A549 (cell line): Measurements from ENCODE around the gene ZNF613. TPM values are rescaled to one million over a fixed set of nuclear protein-coding genes. Genes with fewer than 3 reads are reported as not detected.
A peak's percentile ranks its signal among the peaks of the same experiment; 100 is the strongest.

Experiments used
- ATAC-seq, 2 experiments: fragments of 200-7000 bp in 1 of 2; fragments of >200 bp in 1 of 2; cut with Nextera tagmentation in 1 of 2; cut with Tn5 transposase in 1 of 2; 3 replicates each; pipeline versions ENCODE4 v1.8.0 to v1.9.1; 2018 to 2020; ENCODE audit warnings: mild to moderate bottlenecking in 1 of 2, moderate library complexity in 1 of 2
- CTCF ChIA-PET: fragments of 300-600 bp; sonication (Branson Sonifier 250); formaldehyde crosslinking; extraction: SDS; loops from one replicate; lab custom pipeline; 2021; ENCODE audit warnings: antibody characterized with exemption, inconsistent platforms; lab: Yijun Ruan, JAX
- POLR2A ChIA-PET: fragments of 350-600 bp; formaldehyde crosslinking; extraction: SDS; loops from one replicate; lab custom pipeline; 2021; ENCODE audit warnings: antibody characterized with exemption, inconsistent platforms; lab: Yijun Ruan, JAX
- DNase-seq, 2 experiments: peaks; one replicate each; pipeline versions ENCODE4 v3.0.0 to v3.0.0-alpha.2; 2011 to 2016; ENCODE audit warnings: low read depth in 1 of 2, low spot score in 1 of 2
- FAIRE-seq: peaks from 2 replicates; lab custom pipeline; 2011; peaks lifted over from hg19 to GRCh38; lab: Jason Lieb, UNC
- H3K27ac ChIP-seq, 2 experiments: fragments of >200 bp; sonication (Bioruptor Twin); formaldehyde crosslinking; 3 replicates each; pipeline ENCODE4 v1.5.1; 2016 to 2017
- H3K4me1 ChIP-seq: fragments of >200 bp; sonication (Bioruptor Twin); formaldehyde crosslinking; 3 replicates; pipeline ENCODE4 v1.6.1; 2016
- H3K4me2 ChIP-seq: fragments of >200 bp; sonication (Bioruptor Twin); formaldehyde crosslinking; 3 replicates; pipeline ENCODE4 v1.6.1; 2016
- H3K4me3 ChIP-seq: fragments of >200 bp; sonication (Bioruptor Twin); formaldehyde crosslinking; 3 replicates; pipeline ENCODE4 v1.5.1; 2016
- H3K9me3 ChIP-seq: fragments of >200 bp; sonication (Bioruptor Twin); formaldehyde crosslinking; 3 replicates; pipeline ENCODE4 v1.6.1; 2016
- ATOH8 ChIP-seq: fragments of 250-450 bp; sonication (Bioruptor Pico); IDR thresholded peaks from 2 replicates; pipeline ENCODE4 v1.5.0; 2020; ENCODE audit warnings: low read depth, mild to moderate bottlenecking, moderate library complexity
- BCL3 ChIP-seq: fragments of >200 bp; sonication (Bioruptor Twin); formaldehyde crosslinking; IDR thresholded peaks from 3 replicates; pipeline ENCODE4 v1.6.1; 2016
- CHD2 ChIP-seq: fragments of 150-350 bp; IDR thresholded peaks from 2 replicates; pipeline ENCODE4 v1.6.1; 2014; ENCODE audit warnings: low read length; ENCODE audit not compliant: partially characterized antibody
- E2F6 ChIP-seq: IDR thresholded peaks from 2 replicates; pipeline ENCODE4 v1.6.1; 2012; ENCODE audit warnings: low read depth, borderline replicate concordance
- EHF ChIP-seq: fragments of 250-450 bp; sonication (Bioruptor Pico); IDR thresholded peaks from 2 replicates; pipeline ENCODE4 v1.5.0; 2020; ENCODE audit warnings: mild to moderate bottlenecking
- EHMT2 ChIP-seq: fragments of 200-600 bp; sonication (generic); IDR thresholded peaks from 2 replicates; pipeline ENCODE4 v1.6.1; 2016; ENCODE audit warnings: antibody characterized with exemption, low read depth, mild to moderate bottlenecking, moderate library complexity
- ELK1 ChIP-seq: fragments of 150-350 bp; IDR thresholded peaks from 2 replicates; pipeline ENCODE4 v1.6.1; 2014; ENCODE audit warnings: low read depth, mild to moderate bottlenecking, low read length
- EP300 ChIP-seq, 2 experiments: fragments of >200 bp; sonication (Bioruptor Twin); formaldehyde crosslinking; IDR thresholded peaks; 2 replicates in 1 of 2; 3 replicates in 1 of 2; pipeline ENCODE4 v1.6.1; 2016 to 2017
- ESRRA ChIP-seq: fragments of 150-350 bp; IDR thresholded peaks from 2 replicates; pipeline ENCODE4 v1.6.1; 2014; ENCODE audit warnings: mild to moderate bottlenecking, low read length, borderline replicate concordance
- FOSB ChIP-seq: fragments of 250-450 bp; sonication (Bioruptor Pico); IDR thresholded peaks from 2 replicates; pipeline ENCODE4 v1.5.0; 2020; ENCODE audit warnings: mild to moderate bottlenecking, moderate library complexity
- HDAC2 ChIP-seq: fragments of 200-600 bp; sonication (generic); IDR thresholded peaks from 2 replicates; pipeline ENCODE4 v1.6.1; 2016
- HOXB13 ChIP-seq: fragments of 250-450 bp; sonication (Bioruptor Pico); IDR thresholded peaks from 2 replicates; pipeline ENCODE4 v1.5.0; 2020; ENCODE audit warnings: low read depth, mild to moderate bottlenecking, moderate library complexity
- JUN ChIP-seq, 2 experiments: fragments of >200 bp; sonication (Bioruptor Twin); formaldehyde crosslinking; IDR thresholded peaks; 2 replicates in 1 of 2; 3 replicates in 1 of 2; pipeline ENCODE4 v1.6.1; 2016 to 2017
- KDM1A ChIP-seq: fragments of 200-600 bp; sonication (generic); IDR thresholded peaks from 2 replicates; pipeline ENCODE4 v1.6.1; 2016; ENCODE audit warnings: low read depth, mild to moderate bottlenecking
- KDM5A ChIP-seq: fragments of 200-600 bp; sonication (generic); IDR thresholded peaks from 2 replicates; pipeline ENCODE4 v1.6.1; 2016; ENCODE audit warnings: antibody characterized with exemption, mild to moderate bottlenecking
- MYC ChIP-seq: IDR thresholded peaks from 2 replicates; pipeline ENCODE4 v1.6.1; 2012; ENCODE audit warnings: mild to moderate bottlenecking, inconsistent platforms, low read length, improper control_type of control experiment, borderline replicate concordance
- NFE2L2 ChIP-seq: fragments of 150-350 bp; conservative IDR thresholded peaks from 2 replicates; pipeline ENCODE4 v1.6.1; 2014; ENCODE audit warnings: low read length
- NPAS2 ChIP-seq: fragments of 250-450 bp; sonication (Bioruptor Pico); IDR thresholded peaks from 2 replicates; pipeline ENCODE4 v1.8.0; 2022; ENCODE audit warnings: mild to moderate bottlenecking, moderate library complexity, borderline replicate concordance
- POLR2A ChIP-seq: IDR thresholded peaks from 2 replicates; pipeline ENCODE4 v1.6.1; 2012; ENCODE audit warnings: mild to moderate bottlenecking, low read length
- RAD21 ChIP-seq, 2 experiments: fragments of >200 bp in 1 of 2; sonication (Bioruptor Twin) in 1 of 2; formaldehyde crosslinking in 1 of 2; IDR thresholded peaks in 1 of 2; conservative IDR thresholded peaks in 1 of 2; 2 replicates in 1 of 2; 3 replicates in 1 of 2; pipeline ENCODE4 v1.6.1; 2012 to 2018; ENCODE audit warnings: inconsistent platforms in 1 of 2
- RFX5 ChIP-seq: fragments of 450-650 bp; IDR thresholded peaks from 2 replicates; pipeline ENCODE4 v1.7.1; 2014; ENCODE audit warnings: antibody characterized with exemption, mild to moderate bottlenecking, moderate library complexity
- SMC3 ChIP-seq: fragments of >200 bp; sonication (Bioruptor Twin); formaldehyde crosslinking; IDR thresholded peaks from 3 replicates; pipeline ENCODE4 v1.6.1; 2018; ENCODE audit warnings: inconsistent platforms
- TFCP2L1 ChIP-seq: fragments of 250-450 bp; sonication (Bioruptor Pico); IDR thresholded peaks from 2 replicates; pipeline ENCODE4 v1.5.0; 2021; ENCODE audit warnings: mild to moderate bottlenecking
- ZFP36 ChIP-seq: fragments of 450-650 bp; IDR thresholded peaks from 2 replicates; pipeline ENCODE4 v1.6.1; 2014; ENCODE audit warnings: borderline replicate concordance; ENCODE audit not compliant: partially characterized antibody
- ZSCAN20 ChIP-seq: fragments of 250-450 bp; sonication (Bioruptor Pico); IDR thresholded peaks from 2 replicates; pipeline ENCODE4 v1.8.0; 2022; ENCODE audit warnings: mild to moderate bottlenecking, moderate library complexity
- WGBS: methylation state at CpG from one replicate; pipeline ENCODE4 v1.1.6; 2017; ENCODE audit errors: missing lambda C conversion rate; 5-methylcytosine and 5-hydroxymethylcytosine counted together
- polyA plus RNA-seq, 4 experiments: library from polyadenylated mRNA; depleted of rRNA in 3 of 4; stranded (reverse); fragments of >200 nt; fragmentation: RNase III in 1 of 4; extraction: RNeasy Plus Mini Kit Qiagen cat#74134 plus additional on column Dnase treatment in 1 of 4; gene quantifications; 2 replicates in 3 of 4; 3 replicates in 1 of 4; pipeline ENCODE4 v1.2.3, GENCODE V29; 2011 to 2017

Gene ZNF613
- polyA plus RNA-seq, 2 of the 4 experiments (the other 2 are of a cell fraction) = 1.4 to 2.6 TPM

GRCh38 chr19:51903192-51903591 lies 24.1 kb upstream of the ZNF613 start:
- Histone ChIP-seq H3K4me3 (no peak overlapping the region), H3K27ac (no peak overlapping the region), H3K9me3 (peaks cover 71% of the 10 kb centered on the region), H3K4me1 (no peaks in the 10 kb centered on the region), H3K4me2 (no peak overlapping the region)
- 63% methylated on average over 8 of the region's 8 CpGs for WGBS
- POLR2A ChIA-PET = no interaction called here
- FAIRE-seq = no peak
- no peak for ATAC-seq
- DNase-seq = no peak
- CTCF ChIA-PET = no interaction called here
- TF ChIP-seq MYC = no peak
- no peak for TF ChIP-seq EHMT2
- no peak for TF ChIP-seq JUN (IDR thresholded peaks at IDR 0.05)
- no peak for TF ChIP-seq BCL3
- TF ChIP-seq NPAS2 (CRISPR knock-in tag) = no peak
- TF ChIP-seq EHF (CRISPR knock-in tag) = no peak
- TF ChIP-seq ZFP36 = no peak
- TF ChIP-seq EP300 (IDR thresholded peaks at IDR 0.05) = no peak
- no peak for TF ChIP-seq NFE2L2
- no peak for TF ChIP-seq RFX5
- no peak for TF ChIP-seq KDM5A
- no peak for TF ChIP-seq RAD21 (conservative IDR thresholded peaks at IDR 0.05 in 1 of 2, IDR thresholded peaks at IDR 0.05 in 1 of 2)
- TF ChIP-seq ESRRA = no peak
- TF ChIP-seq ELK1 = no peak
- no peak for TF ChIP-seq TFCP2L1 (CRISPR knock-in tag)
- no peak for TF ChIP-seq HDAC2

GRCh38 chr19:51904331-51905165 lies 22.7 kb upstream of the ZNF613 start, which contains the start of gene ZNF649:
ZNF649 (minus strand) TSS chr19:51905017; CDS start chr19:51900107, 4,910 bp downstream.
- no peak within 1 kb of the TSS for H3K4me2 ChIP-seq
- ATAC-seq = peak; percentile 64 to 95; a peak in 4 of 6 replicates
- POLR2A ChIA-PET = no interaction called here
- CTCF ChIA-PET = no interaction called here
- no peak within 1 kb of the TSS for H3K27ac ChIP-seq
- no peak for FAIRE-seq
- peak within 1 kb of the TSS; percentile 37 for H3K4me3 ChIP-seq
- peak; percentile 13 to 70 for DNase-seq
- no peaks in the 10 kb centered on the region for H3K4me1 ChIP-seq
- 18% methylated on average over 40 of the region's 43 CpGs for WGBS
- TF ChIP-seq POLR2A (no peak), TFCP2L1 (CRISPR knock-in tag) (no peak), SMC3 (no peak), ATOH8 (no peak), KDM1A (peak; percentile 54; the same call in 1 of the 2 replicates), HOXB13 (CRISPR knock-in tag) (no peak), ZSCAN20 (CRISPR knock-in tag) (no peak), FOSB (CRISPR knock-in tag) (no peak), CHD2 (no peak), E2F6 (0 out of 2 replicates have a peak, but pooled peaks have one; percentile 25)
- peaks cover 58% of the 10 kb centered on the region for H3K9me3 ChIP-seq
